Activated CD4-positive, alpha-beta memory T cell treated with anti-CD3 and anti-CD28 coated beads for 36 hours (primary cell): ENCODE data around the gene GRB7. TPM values are rescaled to one million over a fixed set of nuclear protein-coding genes. Genes with fewer than 3 reads are reported as not detected.
"Not testable (repeated sequence)": the region's sequence is repeated elsewhere in the genome, so short reads cannot be mapped to it uniquely, and the experiment has no call there.

Experiments used
- CTCF ChIA-PET: fragments of 350-600 bp; sonication (Branson Sonifier 250); formaldehyde crosslinking; loops from one replicate; lab custom pipeline; 2021; ENCODE audit warnings: antibody characterized with exemption, inconsistent platforms; lab: Charles Lee
- POLR2A ChIA-PET: fragments of 350-600 bp; sonication (Branson Sonifier 250); formaldehyde crosslinking; loops from one replicate; lab custom pipeline; 2021; ENCODE audit warnings: antibody characterized with exemption; lab: Charles Lee
- DNase-seq: peaks from one replicate; pipeline ENCODE4 v3.0.0-alpha.2; 2020
- H3K27ac Mint-ChIP-seq: one replicate; pipeline ENCODE4 v1.8.0; 2021; ENCODE audit warnings: mixed read lengths
- H3K27me3 Mint-ChIP-seq: one replicate; pipeline ENCODE4 v1.8.0; 2021; ENCODE audit warnings: mixed read lengths
- H3K36me3 Mint-ChIP-seq: one replicate; pipeline ENCODE4 v1.8.0; 2021; ENCODE audit warnings: mixed read lengths
- H3K4me1 Mint-ChIP-seq: one replicate; pipeline ENCODE4 v1.8.0; 2021; ENCODE audit warnings: low read depth, mixed read lengths
- H3K4me3 Mint-ChIP-seq: one replicate; pipeline ENCODE4 v1.8.0; 2021; ENCODE audit warnings: mild to moderate bottlenecking, mixed read lengths
- H3K9me3 Mint-ChIP-seq: one replicate; pipeline ENCODE4 v1.8.0; 2021; ENCODE audit warnings: mixed read lengths
- intact Hi-C: fragments of 100-400 bp; cut with micrococcal nuclease; formaldehyde crosslinking; loops from one replicate; pipeline ENCODE4 v1.15.1; 2023
- total RNA-seq, 2 experiments: library from RNA; stranded (reverse); gene quantifications; one replicate each; pipeline ENCODE4 v1.2.3, GENCODE V29; 2021

The GRB7 gene
- total RNA-seq, 2 experiments from 2014 or later, result 0.34 to 1.2 TPM

DNA sequence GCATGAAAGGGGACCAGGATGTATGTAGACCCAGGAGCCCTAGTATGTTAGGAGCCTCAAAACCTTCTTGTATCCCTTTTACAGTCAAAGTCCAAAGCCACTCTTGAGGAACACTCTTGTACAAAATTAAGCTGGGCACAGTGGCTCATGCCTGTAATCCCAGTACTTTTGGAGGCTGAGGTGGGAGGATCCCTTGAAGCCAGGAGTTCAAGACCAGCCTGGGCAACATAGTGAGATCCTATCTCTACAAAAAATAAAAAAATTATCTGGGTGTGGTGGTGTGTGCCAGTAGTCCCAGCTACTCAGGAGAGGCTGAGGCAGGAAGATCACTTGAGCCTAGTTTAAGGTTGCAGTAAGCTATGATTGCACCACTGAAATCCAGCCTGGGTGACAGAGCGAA lies 11.8 kb upstream of the GRB7 start:
- H3K27me3 Mint-ChIP-seq, intact Hi-C loops, H3K4me3 Mint-ChIP-seq, H3K9me3 Mint-ChIP-seq, DNase-seq, POLR2A ChIA-PET, H3K27ac Mint-ChIP-seq, CTCF ChIA-PET: not testable (repeated sequence)
- H3K4me1 Mint-ChIP-seq, result peaks cover 12% of the 10 kb centered on the region
- peaks cover 16% of the 10 kb centered on the region for H3K36me3 Mint-ChIP-seq

DNA sequence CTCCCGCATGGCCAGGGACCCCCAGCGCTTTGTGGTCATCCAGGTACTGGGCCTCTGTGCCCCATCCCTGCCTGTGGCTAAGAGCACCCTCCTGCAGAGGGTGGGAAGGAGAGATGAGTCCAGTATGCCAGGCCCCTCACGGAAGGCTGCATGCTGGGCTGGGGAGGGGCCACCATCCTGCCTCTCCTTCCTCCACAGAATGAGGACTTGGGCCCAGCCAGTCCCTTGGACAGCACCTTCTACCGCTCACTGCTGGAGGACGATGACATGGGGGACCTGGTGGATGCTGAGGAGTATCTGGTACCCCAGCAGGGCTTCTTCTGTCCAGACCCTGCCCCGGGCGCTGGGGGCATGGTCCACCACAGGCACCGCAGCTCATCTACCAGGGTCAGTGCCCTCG lies 11.1 kb upstream of the GRB7 start:
- Mint-ChIP-seq H3K9me3 (no peaks in the 10 kb centered on the region), H3K27ac (no peak overlapping the region), H3K4me1 (peaks cover 12% of the 10 kb centered on the region), H3K36me3 (peaks cover 16% of the 10 kb centered on the region), H3K27me3 (no peaks in the 10 kb centered on the region), H3K4me3 (no peak overlapping the region)
- intact Hi-C loops, result no loop called here
- CTCF ChIA-PET, result no interaction called here
- no peak for DNase-seq
- POLR2A ChIA-PET, result no interaction called here

DNA sequence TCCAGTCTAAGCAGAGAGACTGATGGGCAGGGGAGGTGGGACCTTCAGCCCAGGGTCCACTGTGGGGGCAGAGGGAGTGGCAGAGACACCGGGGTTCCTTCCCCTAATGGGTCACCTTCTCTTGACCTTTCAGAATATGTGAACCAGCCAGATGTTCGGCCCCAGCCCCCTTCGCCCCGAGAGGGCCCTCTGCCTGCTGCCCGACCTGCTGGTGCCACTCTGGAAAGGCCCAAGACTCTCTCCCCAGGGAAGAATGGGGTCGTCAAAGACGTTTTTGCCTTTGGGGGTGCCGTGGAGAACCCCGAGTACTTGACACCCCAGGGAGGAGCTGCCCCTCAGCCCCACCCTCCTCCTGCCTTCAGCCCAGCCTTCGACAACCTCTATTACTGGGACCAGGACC lies 10.2 kb upstream of the GRB7 start:
- H3K4me3 Mint-ChIP-seq, result no peak overlapping the region
- CTCF ChIA-PET, result interaction anchor here (1.0 kb wide), 1 partner anchor 93 kb away, joined by 3 read pairs; no protein-coding TSS in a partner anchor
- H3K27me3 Mint-ChIP-seq, result no peaks in the 10 kb centered on the region
- no peak for DNase-seq
- no peaks in the 10 kb centered on the region for H3K9me3 Mint-ChIP-seq
- H3K4me1 Mint-ChIP-seq, result peaks cover 12% of the 10 kb centered on the region
- POLR2A ChIA-PET, result no interaction called here
- H3K36me3 Mint-ChIP-seq, result peaks cover 16% of the 10 kb centered on the region
- H3K27ac Mint-ChIP-seq, result no peak overlapping the region
- intact Hi-C loops, result no loop called here

DNA sequence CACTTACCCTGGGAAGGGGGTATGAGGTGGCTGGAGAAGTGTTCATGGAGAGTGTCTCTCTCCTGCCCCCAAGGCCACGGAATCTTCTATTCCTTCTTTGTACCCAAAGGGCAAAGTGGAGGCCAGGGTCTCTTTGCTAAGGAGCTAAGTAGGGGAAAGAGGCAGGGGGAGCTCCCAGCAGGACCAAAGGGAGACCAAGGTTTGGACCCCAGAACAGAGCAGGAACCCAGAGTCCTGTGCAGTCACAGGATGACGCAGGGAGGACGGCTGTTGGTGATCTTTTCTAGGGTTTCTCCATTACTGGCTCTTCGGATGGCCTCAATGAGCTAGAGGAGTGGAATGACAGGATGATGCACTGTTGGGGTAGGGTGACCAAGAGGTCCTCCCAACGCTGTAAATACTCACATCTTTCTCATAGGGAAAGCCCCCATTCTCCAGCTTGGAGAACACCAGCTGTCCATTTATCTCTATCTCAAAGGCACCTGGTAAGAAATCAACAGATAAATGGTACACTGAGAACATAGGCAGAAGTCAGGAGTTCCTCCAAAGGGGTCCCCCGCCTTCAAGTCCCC lies 8.4 kb upstream of the GRB7 start:
- CTCF ChIA-PET, result interaction anchor here (0.6 to 5.3 kb wide), 32 partner anchors 15 to 298 kb away, joined by 3 to 51 read pairs (median 4); partner anchors contain the start of genes IKZF3, PGAP3, PNMT and PSMD3
- no peak for DNase-seq
- H3K4me3 Mint-ChIP-seq, result peak overlapping the region; percentile 88
- intact Hi-C loops, result no loop called here
- no peaks in the 10 kb centered on the region for H3K27me3 Mint-ChIP-seq
- H3K36me3 Mint-ChIP-seq, result peaks cover 16% of the 10 kb centered on the region
- no peak overlapping the region for H3K27ac Mint-ChIP-seq
- POLR2A ChIA-PET, result interaction anchor here (0.7 to 1.6 kb wide), 8 partner anchors 14 to 1061 kb away, joined by 3 to 7 read pairs (median 3); partner anchors contain the start of genes PGAP3 and PSMD3
- no peaks in the 10 kb centered on the region for H3K9me3 Mint-ChIP-seq
- H3K4me1 Mint-ChIP-seq, result peaks cover 12% of the 10 kb centered on the region

DNA sequence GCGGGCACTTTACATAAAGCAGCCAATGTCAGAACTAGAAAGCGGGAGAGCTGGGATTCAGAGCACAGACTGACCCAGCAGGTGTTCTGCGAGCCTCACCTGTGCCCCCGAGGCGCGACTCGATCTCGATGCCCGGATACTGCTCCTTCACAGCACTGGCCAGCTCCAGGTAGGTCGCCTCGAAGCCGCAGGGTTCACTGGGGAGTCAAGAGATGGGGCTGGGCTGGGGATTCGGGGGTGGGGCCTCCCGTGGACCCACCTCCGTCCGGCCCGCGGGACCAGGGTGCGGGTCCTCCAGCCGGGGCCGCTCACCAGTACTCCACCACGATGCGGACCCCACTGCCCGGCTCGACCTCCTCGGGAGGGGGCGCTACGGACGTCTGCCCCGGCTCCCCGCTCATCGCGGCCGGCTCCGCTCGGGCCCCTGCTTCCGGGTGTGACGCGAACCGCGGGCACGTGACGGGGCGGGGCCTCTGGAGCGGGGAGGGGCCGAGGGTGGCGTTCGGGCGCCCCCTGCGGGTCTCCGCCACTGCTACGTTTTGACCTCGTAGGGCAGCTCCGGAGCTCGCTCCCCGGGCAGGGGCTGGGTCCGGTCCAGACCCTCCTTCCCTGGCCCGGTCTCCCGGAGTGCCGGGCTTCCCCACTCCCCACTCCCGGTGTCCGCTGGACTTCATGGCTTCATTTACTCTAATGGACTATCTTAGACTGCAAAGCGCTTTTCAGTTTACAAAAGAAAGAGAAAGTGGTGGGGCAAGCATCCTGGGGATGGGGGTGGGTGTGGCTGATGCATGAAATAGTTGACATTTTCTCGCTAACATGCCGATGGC lies 7.4 kb upstream of the GRB7 start, which contains the start of gene MIEN1:
MIEN1 (minus strand) TSS at position 438 of the 827 bp plus-strand sequence; CDS start at position 401, 37 bp downstream.
- peak; percentile 95 for DNase-seq
- H3K27me3 Mint-ChIP-seq, result no peaks in the 10 kb centered on the region
- H3K36me3 Mint-ChIP-seq, result peaks cover 16% of the 10 kb centered on the region
- POLR2A ChIA-PET, result interaction anchor here (0.6 to 1.6 kb wide), 13 partner anchors 14 to 1062 kb away, joined by 3 to 7 read pairs (median 3); partner anchors contain the start of genes PGAP3 and PSMD3
- peak within 1 kb of the TSS; percentile 73 for H3K27ac Mint-ChIP-seq
- intact Hi-C loops, result loop anchor here (1.0 to 5.0 kb wide), 4 partner anchors 43 to 137 kb away; partner anchors contain the start of genes PGAP3 and STARD3
- CTCF ChIA-PET, result interaction anchor here (0.6 to 5.3 kb wide), 43 partner anchors 14 to 297 kb away, joined by 3 to 51 read pairs (median 5); partner anchors contain the start of genes IKZF3, PGAP3, PNMT and PPP1R1B
- H3K4me1 Mint-ChIP-seq, result peaks cover 12% of the 10 kb centered on the region
- H3K4me3 Mint-ChIP-seq, result peak within 1 kb of the TSS; percentile 88
- H3K9me3 Mint-ChIP-seq, result no peaks in the 10 kb centered on the region

DNA sequence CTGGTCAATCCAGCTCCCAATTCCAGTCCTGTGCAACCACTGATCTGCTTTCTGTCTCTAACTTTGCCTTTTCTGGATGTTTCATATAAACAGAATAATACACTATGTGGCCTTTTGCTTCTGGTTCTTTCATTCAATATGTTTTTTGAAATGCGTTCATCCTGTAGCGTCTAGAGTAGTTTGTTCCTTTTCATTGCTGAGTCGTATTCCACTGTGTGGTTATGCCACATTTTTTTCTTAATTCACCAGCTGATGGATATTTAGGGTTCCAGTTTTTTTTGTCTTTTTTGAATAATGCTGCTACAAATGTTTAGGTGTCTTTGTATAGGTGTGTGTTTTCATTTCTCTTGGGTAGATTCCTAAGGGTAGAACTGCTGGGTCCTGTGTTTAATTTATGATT lies 5.2 kb upstream of the GRB7 start:
- H3K27me3 Mint-ChIP-seq, result peaks cover under 1% of the 10 kb centered on the region
- H3K4me3 Mint-ChIP-seq, result no peak overlapping the region
- H3K4me1 Mint-ChIP-seq, result peaks cover 12% of the 10 kb centered on the region
- ChIA-PET CTCF (interaction anchor here (0.6 to 5.3 kb wide), 6 partner anchors 11 to 110 kb away, joined by 3 to 51 read pairs (median 3); partner anchors contain the start of gene PNMT), POLR2A (no interaction called here)
- peaks cover 13% of the 10 kb centered on the region for H3K36me3 Mint-ChIP-seq
- H3K9me3 Mint-ChIP-seq, result no peaks in the 10 kb centered on the region
- H3K27ac Mint-ChIP-seq, result no peak overlapping the region
- DNase-seq, result no peak
- intact Hi-C loops, result loop anchor here (5.0 kb wide), 3 partner anchors 45 to 110 kb away; partner anchors contain the start of genes PGAP3 and STARD3

DNA sequence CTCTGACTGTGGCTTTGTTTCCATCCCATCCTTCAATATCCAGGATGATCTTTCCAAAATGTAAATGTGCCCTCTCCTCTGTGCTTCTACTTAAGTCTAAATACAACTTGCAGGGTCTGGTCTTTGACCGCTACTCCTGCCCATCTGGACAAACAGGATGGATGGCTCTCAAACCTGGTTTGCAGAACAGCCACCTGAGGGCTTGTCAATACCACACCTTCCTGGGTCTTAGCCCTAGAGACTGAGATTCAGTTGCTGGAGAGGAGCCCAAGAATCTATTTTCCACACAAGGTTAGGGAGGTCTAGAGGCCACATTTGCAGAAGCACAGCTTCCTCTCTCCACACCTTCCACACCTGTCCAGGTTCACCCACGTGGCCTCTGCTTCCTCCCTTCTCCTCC lies 1.9 kb upstream of the GRB7 start:
- H3K4me3 Mint-ChIP-seq, result no peak overlapping the region
- peaks cover 12% of the 10 kb centered on the region for H3K4me1 Mint-ChIP-seq
- no peaks in the 10 kb centered on the region for H3K36me3 Mint-ChIP-seq
- CTCF ChIA-PET, result no interaction called here
- no peaks in the 10 kb centered on the region for H3K9me3 Mint-ChIP-seq
- DNase-seq, result no peak
- intact Hi-C loops, result no loop called here
- POLR2A ChIA-PET, result no interaction called here
- H3K27ac Mint-ChIP-seq, result no peak overlapping the region
- peaks cover 11% of the 10 kb centered on the region for H3K27me3 Mint-ChIP-seq

DNA sequence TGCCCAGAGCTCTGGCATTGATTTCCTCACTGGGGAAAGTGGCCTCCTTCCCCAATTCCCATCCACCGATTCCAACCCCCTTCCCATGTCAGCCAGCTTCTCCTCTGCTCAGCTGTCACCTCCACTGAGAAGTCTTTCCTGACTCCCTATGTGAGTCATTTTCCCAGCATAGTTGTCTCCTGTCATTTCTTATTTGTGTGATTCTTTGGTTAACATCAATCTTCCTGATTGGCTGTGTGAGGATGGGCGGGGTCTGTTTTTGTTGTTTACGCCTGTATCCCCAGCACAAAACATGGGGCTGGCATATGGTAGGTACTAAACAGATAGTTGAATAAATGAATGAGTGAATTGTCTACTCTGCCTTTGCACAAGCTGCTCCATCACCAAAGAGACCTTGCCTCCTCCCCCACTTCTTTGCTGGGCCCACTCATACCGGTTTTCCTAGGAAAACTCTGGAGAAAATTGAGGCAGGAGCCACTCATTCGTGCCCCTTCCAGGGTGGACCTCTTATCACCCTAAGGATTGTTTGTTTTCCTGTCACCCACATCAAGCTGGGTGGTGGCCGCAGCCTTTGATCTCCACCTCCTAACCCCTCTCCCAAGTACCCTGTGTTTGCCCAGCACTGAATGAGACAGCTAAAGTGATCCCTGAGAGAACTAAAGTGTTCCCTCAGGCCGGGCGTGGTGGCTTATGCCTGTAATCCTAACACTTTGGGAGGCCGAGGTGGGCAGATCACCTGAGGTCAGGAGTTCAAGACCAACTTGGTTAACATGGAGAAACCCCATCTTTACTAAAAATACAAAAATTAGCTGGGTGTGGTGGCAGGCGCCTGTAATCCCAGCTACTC lies 1.2 kb upstream of the GRB7 start:
- Mint-ChIP-seq H3K4me1 (peaks cover 14% of the 10 kb centered on the region), H3K36me3 (no peaks in the 10 kb centered on the region), H3K27ac (no peak overlapping the region), H3K27me3 (peaks cover 13% of the 10 kb centered on the region), H3K9me3 (no peaks in the 10 kb centered on the region), H3K4me3 (no peak overlapping the region)
- intact Hi-C loops, result no loop called here
- no peak for DNase-seq
- ChIA-PET POLR2A (no interaction called here), CTCF (interaction anchor here (0.7 kb wide), 1 partner anchor 222 kb away, joined by 3 read pairs; no protein-coding TSS in a partner anchor)

DNA sequence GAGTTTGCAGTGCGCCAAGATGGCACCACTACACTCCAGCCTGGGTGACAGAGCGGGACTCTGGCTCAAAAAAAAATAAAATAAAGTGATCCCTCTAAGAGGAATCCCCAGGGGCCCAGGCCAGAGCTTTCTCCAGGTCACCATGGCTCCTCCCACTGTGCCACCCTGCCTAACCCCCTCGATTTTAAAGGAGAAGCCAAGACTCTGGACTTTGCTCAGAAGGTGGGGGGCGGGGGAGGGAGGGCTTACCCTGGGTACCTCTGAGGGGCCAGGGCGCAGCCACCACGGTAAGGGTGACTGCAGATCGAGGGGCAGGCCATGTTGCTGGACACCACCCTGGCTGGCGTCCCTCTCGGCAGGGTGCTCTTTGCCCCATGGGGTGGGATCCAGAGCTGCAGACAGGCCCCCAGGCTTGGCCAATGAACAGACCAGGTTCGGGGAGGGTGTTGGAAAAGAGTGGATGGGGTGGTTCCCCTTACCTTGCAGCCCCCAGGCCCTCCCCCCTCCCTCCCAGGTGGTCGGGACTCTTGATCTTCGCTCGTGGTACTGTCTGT lies 455 bp upstream of the GRB7 start:
- intact Hi-C loops, result no loop called here
- POLR2A ChIA-PET, result no interaction called here
- H3K36me3 Mint-ChIP-seq, result no peaks in the 10 kb centered on the region

DNA sequence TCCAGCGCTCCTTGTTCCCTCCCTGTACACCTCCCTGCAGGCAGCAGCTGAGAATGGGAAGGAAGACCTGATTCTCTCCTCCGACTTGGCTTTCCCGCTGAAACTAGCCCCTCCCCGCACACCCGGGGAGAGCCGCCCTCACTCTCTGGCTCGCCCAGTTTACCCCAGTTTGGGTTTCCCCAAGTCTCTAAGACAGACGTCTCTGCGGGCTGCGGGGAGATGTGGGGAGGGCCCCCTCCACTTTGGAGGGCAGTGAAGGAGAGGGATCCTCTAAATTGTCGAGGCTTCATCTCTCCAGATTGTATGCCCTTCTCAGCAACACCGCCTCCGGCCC lies 797 bp downstream of the GRB7 start:
- Mint-ChIP-seq H3K4me3 (peak overlapping the region; percentile 61), H3K4me1 (peaks cover 14% of the 10 kb centered on the region), H3K36me3 (no peaks in the 10 kb centered on the region), H3K27me3 (peaks cover 16% of the 10 kb centered on the region), H3K9me3 (no peaks in the 10 kb centered on the region), H3K27ac (no peak overlapping the region)
- ChIA-PET CTCF (no interaction called here), POLR2A (no interaction called here)
- intact Hi-C loops, result no loop called here
- peak; percentile 75 for DNase-seq

More for the DNA sequence above, 455 bp upstream of the GRB7 start:
- Mint-ChIP-seq H3K9me3 (no peaks in the 10 kb centered on the region), H3K4me3 (no peak overlapping the region), H3K27ac (no peak overlapping the region), H3K27me3 (peaks cover 13% of the 10 kb centered on the region), H3K4me1 (peaks cover 14% of the 10 kb centered on the region)
- CTCF ChIA-PET, result interaction anchor here (0.7 kb wide), 1 partner anchor 221 kb away, joined by 3 read pairs; no protein-coding TSS in a partner anchor
- no peak for DNase-seq
